Measurements from ENCODE around the gene CANT1.

GRCh38 chr17:79006046-79006445, 3.5 kb downstream of the CANT1 start:
- TF ChIP-seq GATA2 (IDR thresholded peaks at IDR 0.05; ENCODE audit: low read depth, low read length) (no peak), GATA3 (IDR thresholded peaks at IDR 0.05; ENCODE audit: low read depth, low read length) (no peak)
